OCI-LY7 (cell line): ENCODE data around the gene CCDC74B.
"Not testable (repeated sequence)": the region's sequence is repeated elsewhere in the genome, so short reads cannot be mapped to it uniquely, and the experiment has no call there.

Source experiments
- CTCF ChIP-seq: fragments of 200-600 bp; sonication (generic); conservative IDR thresholded peaks from 2 replicates; pipeline ENCODE4 v1.5.1; 2014; ENCODE audit warnings: mild to moderate bottlenecking, antibody characterized with exemption, low read length, moderate library complexity, mixed read lengths
- EZH2phosphoT487 ChIP-seq: fragments of 200-600 bp; sonication (generic); IDR thresholded peaks from 2 replicates; pipeline ENCODE4 v1.6.1; 2018; ENCODE audit warnings: low read depth, borderline replicate concordance, mild to moderate bottlenecking, mixed run types, antibody characterized with exemption, low read length, moderate library complexity, mixed read lengths

GRCh38 chr2:130143266-130144039 is 1.5 kb downstream of the CCDC74B start:
- TF ChIP-seq CTCF, EZH2phosphoT487: not testable (repeated sequence)
